Prostate gland (tissue), 2 donors: Measurements from ENCODE around the gene CDK14.

ENCODE experiments used
- POLR2A ChIP-seq: fragments of 450-650 bp; IDR thresholded peaks from one replicate; pipeline ENCODE4 v1.6.1; 2016; ENCODE audit warnings: antibody characterized with exemption, mild to moderate bottlenecking
- TF ChIP-seq, protein P1 (sequence below), 4 experiments: fragments of 200-600 bp in 2 of 4; fragments of 450-650 bp in 2 of 4; sonication (generic) in 2 of 4; IDR thresholded peaks; 1 replicate in 3 of 4; 2 replicates in 1 of 4; pipeline ENCODE4 v1.5.1; 2016 to 2019; ENCODE audit warnings: antibody characterized with exemption in 4 of 4, mild to moderate bottlenecking in 2 of 4, moderate library complexity in 2 of 4

DNA sequence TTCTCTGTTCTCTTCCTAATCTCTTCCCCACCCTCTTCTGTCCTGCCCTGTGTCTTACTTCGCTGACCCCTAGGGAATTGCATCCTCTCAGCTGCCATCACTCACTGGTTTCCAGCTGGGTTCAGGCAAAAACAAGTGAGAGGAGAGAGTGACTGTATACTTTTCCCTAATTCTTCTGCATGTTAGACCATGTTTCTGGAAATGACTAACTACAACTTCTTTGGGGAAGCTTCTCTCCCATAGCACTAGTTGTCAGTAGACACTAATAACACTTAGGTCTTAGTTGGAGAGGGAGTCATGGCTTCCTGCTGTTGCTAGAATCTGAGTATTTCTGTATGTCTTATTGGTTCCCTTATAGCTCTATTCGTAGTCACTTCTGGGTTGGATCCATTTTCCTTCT, 369.1 kb downstream of the CDK14 start:
- TF ChIP-seq, protein P1, sequence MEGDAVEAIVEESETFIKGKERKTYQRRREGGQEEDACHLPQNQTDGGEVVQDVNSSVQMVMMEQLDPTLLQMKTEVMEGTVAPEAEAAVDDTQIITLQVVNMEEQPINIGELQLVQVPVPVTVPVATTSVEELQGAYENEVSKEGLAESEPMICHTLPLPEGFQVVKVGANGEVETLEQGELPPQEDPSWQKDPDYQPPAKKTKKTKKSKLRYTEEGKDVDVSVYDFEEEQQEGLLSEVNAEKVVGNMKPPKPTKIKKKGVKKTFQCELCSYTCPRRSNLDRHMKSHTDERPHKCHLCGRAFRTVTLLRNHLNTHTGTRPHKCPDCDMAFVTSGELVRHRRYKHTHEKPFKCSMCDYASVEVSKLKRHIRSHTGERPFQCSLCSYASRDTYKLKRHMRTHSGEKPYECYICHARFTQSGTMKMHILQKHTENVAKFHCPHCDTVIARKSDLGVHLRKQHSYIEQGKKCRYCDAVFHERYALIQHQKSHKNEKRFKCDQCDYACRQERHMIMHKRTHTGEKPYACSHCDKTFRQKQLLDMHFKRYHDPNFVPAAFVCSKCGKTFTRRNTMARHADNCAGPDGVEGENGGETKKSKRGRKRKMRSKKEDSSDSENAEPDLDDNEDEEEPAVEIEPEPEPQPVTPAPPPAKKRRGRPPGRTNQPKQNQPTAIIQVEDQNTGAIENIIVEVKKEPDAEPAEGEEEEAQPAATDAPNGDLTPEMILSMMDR (IDR thresholded peaks at IDR 0.05) = no peak
- no peak for TF ChIP-seq POLR2A
